Measurements from ENCODE around the gene RNF213.

GRCh38 chr17:80339118-80339517 lies 78.5 kb downstream of the RNF213 start:
- TF ChIP-seq POLR2AphosphoS5 (IDR thresholded peaks at IDR 0.05): no peak
- TF ChIP-seq POLR2A (IDR thresholded peaks at IDR 0.05): no peak
- no peak for TF ChIP-seq EP300 (IDR thresholded peaks at IDR 0.05)
- TF ChIP-seq CTCF (IDR thresholded peaks at IDR 0.05): no peak
